GM19372 (cell line): Measurements from ENCODE around the gene CFAP221.
A peak's percentile ranks its signal among the peaks of the same experiment; 100 is the strongest.

Source experiments
- ATAC-seq: cut with Tn5 transposase; IDR thresholded peaks from one replicate; pipeline ENCODE4 v1.9.1; 2021; ENCODE audit warnings: mild to moderate bottlenecking, low read depth, moderate library complexity; ENCODE audit not compliant: unreplicated experiment

Gene CFAP221

GRCh38 chr2:119638685-119639554, 94.7 kb downstream of the CFAP221 start:
- no peak for ATAC-seq

- ATAC-seq = peak; percentile 93
These were observed 97.5 kb downstream of the CFAP221 start for GRCh38 chr2:119641562-119642258.

DNA sequence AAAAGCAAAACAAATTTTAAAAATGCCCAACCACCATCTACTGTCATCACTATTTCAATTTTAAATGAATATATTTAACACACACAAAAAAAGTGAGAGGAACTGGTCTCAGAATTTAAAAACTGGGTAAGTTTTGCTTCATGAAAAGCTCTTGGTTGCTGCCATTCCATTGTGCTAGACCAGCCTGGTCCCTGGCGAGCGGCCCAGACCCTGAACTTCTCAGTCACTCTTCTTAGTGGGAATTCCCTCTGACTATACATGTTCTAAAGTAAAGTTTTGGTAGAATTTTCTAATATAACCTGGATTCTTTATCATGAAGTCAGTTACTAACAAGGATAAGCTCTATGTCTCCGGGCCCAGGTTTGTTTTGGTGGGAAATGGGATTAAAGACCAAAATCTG, 99.9 kb downstream of the CFAP221 start:
- ATAC-seq = no peak

GRCh38 chr2:119645173-119645855, 101.1 kb downstream of the CFAP221 start:
- ATAC-seq = no peak

DNA sequence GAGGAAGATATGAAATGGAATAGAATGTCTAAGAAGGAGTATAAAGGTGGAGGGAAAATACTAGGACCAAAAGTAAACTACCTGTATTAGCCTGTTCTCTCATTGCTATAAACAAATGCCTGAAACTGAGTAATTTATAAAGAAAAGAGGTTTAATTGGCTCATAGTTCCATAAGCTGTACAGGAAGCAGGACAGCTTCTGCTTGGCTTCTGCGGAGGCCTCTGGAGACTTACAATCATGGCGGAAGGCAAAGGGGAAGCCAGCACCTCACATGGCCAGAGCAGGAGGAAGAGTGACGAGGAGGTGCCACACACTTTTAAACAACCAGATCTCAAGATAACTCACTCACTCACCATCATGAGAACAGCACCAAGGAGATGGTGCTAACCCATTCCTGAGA, 101.9 kb downstream of the CFAP221 start:
- ATAC-seq = no peak

- peak; percentile 65 for ATAC-seq
These were observed 103.4 kb downstream of the CFAP221 start for GRCh38 chr2:119647440-119648169.

GRCh38 chr2:119649364-119649917, 105.2 kb downstream of the CFAP221 start:
- ATAC-seq = no peak

DNA sequence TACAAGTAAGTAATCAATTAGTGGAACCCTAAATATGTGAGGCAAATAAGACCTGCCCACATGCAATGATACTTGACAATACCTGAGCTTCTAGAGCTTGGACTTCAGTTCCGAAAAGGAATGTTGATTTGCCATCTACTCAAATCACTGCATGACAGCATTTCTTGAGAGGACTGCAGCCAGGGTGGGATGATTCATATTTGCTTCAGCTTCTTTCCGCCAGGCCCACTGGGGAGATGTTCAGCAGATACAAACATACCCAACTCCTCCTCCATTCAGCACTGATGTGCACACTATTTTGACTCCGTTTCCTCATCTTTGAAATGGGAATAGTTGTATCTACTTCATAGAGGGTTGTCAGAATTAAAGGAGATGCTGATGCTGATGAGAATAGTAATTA, 106.0 kb downstream of the CFAP221 start:
- ATAC-seq = no peak

GRCh38 chr2:119650846-119651370, 106.7 kb downstream of the CFAP221 start:
- no peak for ATAC-seq

GRCh38 chr2:119657466-119658145, 113.4 kb downstream of the CFAP221 start:
- no peak for ATAC-seq

DNA sequence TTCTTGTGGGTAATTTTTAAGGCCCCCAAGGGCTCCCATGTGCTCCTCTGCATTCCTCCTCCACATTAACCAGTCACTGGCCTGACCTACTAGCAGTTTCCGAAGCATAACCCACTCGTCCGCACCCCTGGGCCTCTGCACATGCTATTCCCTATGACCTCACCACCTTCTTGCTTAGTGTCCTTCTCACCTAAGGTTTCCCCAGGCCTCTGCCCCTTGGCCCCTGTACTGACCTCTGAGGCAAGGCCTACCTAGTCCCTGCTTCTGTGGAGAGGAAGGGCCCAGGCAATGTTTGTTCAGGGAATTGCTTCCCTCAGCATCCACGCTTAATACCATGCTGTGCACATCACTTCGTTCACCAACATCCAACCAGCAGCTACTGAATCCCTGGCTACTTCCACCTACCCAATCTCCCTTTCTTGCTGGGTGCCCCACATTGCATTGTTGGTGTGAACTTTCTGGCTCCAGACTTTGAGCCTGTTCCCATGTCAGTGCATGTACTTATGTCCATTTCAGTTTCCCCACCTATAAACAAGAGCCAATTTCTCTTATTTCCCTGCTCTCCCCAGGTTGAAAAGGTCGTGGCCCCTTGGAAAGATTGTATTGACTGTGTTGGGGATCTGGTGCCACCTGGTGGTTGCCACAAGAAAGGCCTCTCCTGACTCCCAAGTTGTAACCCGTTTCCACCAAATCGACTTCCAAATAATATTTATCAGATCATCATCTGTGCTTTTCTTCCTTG, 115.5 kb downstream of the CFAP221 start:
- ATAC-seq = peak; percentile 56

- no peak for ATAC-seq
These were observed 116.1 kb downstream of the CFAP221 start for GRCh38 chr2:119660343-119660658.

DNA sequence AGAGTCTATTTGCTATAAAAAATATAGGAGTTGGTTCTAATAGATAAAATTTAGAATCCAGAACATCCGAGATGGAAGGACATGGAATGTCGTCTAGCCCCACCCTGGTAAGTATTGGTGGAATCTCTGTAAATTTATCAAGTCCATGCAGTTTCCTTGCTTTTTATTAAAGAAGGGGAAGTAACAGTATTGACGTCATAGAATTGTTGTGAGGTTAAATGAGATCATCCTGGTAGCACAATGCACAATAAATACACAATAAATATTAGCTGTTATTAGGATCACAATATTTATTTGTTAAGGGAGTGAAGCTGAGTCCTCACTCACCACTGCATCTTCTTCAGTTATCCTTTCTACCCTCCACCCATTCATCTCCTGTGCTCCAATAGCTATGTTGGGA, 118.0 kb downstream of the CFAP221 start:
- no peak for ATAC-seq

- ATAC-seq = no peak
These were observed 124.3 kb downstream of the CFAP221 start for GRCh38 chr2:119668546-119668945.

GRCh38 chr2:119671016-119671415, 126.8 kb downstream of the CFAP221 start:
- no peak for ATAC-seq

GRCh38 chr2:119671752-119672151, 127.5 kb downstream of the CFAP221 start:
- no peak for ATAC-seq

GRCh38 chr2:119672161-119672862, 128.1 kb downstream of the CFAP221 start:
- no peak for ATAC-seq

GRCh38 chr2:119673796-119674195, 129.5 kb downstream of the CFAP221 start:
- ATAC-seq = no peak
